PFSK-1 (cell line): ENCODE measurements around the gene UNC45A.

ENCODE experiments used
- POLR2AphosphoS5 ChIP-seq: IDR thresholded peaks from 2 replicates; pipeline ENCODE4 v1.6.1; 2012; ENCODE audit warnings: low read depth, mild to moderate bottlenecking, control low read depth, low read length, moderate library complexity
- SIN3A ChIP-seq: IDR thresholded peaks from 2 replicates; pipeline ENCODE4 v1.6.1; 2012; ENCODE audit warnings: mild to moderate bottlenecking, low read length, moderate library complexity, borderline replicate concordance; ENCODE audit not compliant: insufficient read depth

DNA sequence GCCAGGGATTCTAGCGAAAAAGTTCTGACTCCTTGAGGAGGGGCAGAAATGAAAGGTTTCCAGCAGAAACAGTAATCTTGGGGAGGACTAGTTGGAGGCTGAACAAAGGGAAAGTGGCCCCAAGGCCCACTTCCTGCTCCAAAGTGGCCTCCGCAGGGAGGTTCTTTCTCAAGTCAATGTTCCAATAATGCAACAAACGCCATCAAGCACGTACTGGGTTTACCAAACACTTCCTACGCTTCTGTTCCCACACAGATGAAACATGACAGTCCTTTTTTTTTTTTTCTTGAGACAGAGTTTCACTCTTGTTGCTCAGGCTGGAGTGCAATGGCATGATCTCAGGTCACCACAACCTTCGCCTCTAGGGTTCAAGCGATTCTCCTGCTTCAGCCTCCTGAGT lies 10.0 kb downstream of the UNC45A start:
- TF ChIP-seq SIN3A (no peak), POLR2AphosphoS5 (no peak)
